SK-N-SH (cell line): Measurements from ENCODE around the gene B4GALT1. TPM values are rescaled to one million over a fixed set of nuclear protein-coding genes. Genes with fewer than 3 reads are reported as not detected.
A peak's percentile ranks its signal among the peaks of the same experiment; 100 is the strongest.

Source experiments
- CTCF ChIA-PET: fragments of 300-600, 350-600 bp; formaldehyde crosslinking; extraction: SDS; loops from one replicate; lab custom pipeline; 2021; lab: Yijun Ruan, JAX
- POLR2A ChIA-PET: fragments of 350-600 bp; sonication (Branson Sonifier 250); formaldehyde crosslinking; extraction: SDS; loops from one replicate; lab custom pipeline; 2020; ENCODE audit warnings: antibody characterized with exemption, inconsistent platforms; lab: Yijun Ruan, JAX
- DNase-seq: peaks from one replicate; pipeline ENCODE4 v3.0.0; 2012
- H2AFZ ChIP-seq: fragments of 200-600 bp; sonication (generic); 2 replicates; pipeline ENCODE4 v1.8.1; 2016; ENCODE audit warnings: antibody characterized with exemption, mild to moderate bottlenecking, low read depth
- H3F3A ChIP-seq: fragments of 200-600 bp; sonication (generic); replicated peaks from 2 replicates; pipeline ENCODE3; 2016; ENCODE audit warnings: antibody characterized with exemption, mild to moderate bottlenecking; ENCODE audit not compliant: insufficient read depth
- H3K27ac ChIP-seq, 2 experiments: fragments of 200-500 bp in 1 of 2; fragments of 200-600 bp in 1 of 2; sonication (Bioruptor generic) in 1 of 2; sonication (generic), shearing (Covaris generic) in 1 of 2; 2 replicates each; pipeline versions ENCODE4 v1.5.1 to v1.6.1; 2014 to 2016; ENCODE audit warnings: low read depth in 2 of 2, inconsistent platforms in 1 of 2, low read length in 1 of 2, mild to moderate bottlenecking in 1 of 2, mixed read lengths in 1 of 2
- H3K27me3 ChIP-seq: fragments of 200-600 bp; sonication (generic), shearing (Covaris generic); 2 replicates; pipeline ENCODE4 v1.6.1; 2016; ENCODE audit warnings: mixed run types; ENCODE audit not compliant: insufficient read depth
- H3K36me3 ChIP-seq, 2 experiments: fragments of 200-500 bp in 1 of 2; fragments of 200-600 bp in 1 of 2; sonication (Bioruptor generic) in 1 of 2; sonication (generic) in 1 of 2; replicated peaks in 1 of 2; 2 replicates each; pipeline versions ENCODE3 to v1.5.1; 2014 to 2016; ENCODE audit warnings: low read length in 1 of 2, mild to moderate bottlenecking in 1 of 2; ENCODE audit not compliant: insufficient read depth in 2 of 2, control insufficient read depth in 1 of 2
- H3K4me1 ChIP-seq, 2 experiments: fragments of 200-500 bp in 1 of 2; fragments of 200-600 bp in 1 of 2; sonication (Bioruptor generic) in 1 of 2; sonication (generic), shearing (Covaris generic) in 1 of 2; 2 replicates each; pipeline versions ENCODE4 v1.5.1 to v1.6.1; 2014 to 2016; ENCODE audit warnings: low read depth in 1 of 2, low read length in 1 of 2, mixed run types in 1 of 2; ENCODE audit not compliant: insufficient read depth in 2 of 2, control insufficient read depth in 1 of 2
- H3K4me2 ChIP-seq: fragments of 200-600 bp; sonication (generic), shearing (Covaris generic); 2 replicates; pipeline ENCODE4 v1.6.1; 2017; ENCODE audit warnings: mixed run types
- H3K4me3 ChIP-seq, 2 experiments: fragments of 200-500 bp in 1 of 2; fragments of 200-600 bp in 1 of 2; sonication (Bioruptor generic) in 1 of 2; sonication (generic), shearing (Covaris generic) in 1 of 2; 2 replicates each; pipeline versions ENCODE4 v1.5.1 to v1.8.1; 2014 to 2016; ENCODE audit warnings: low read depth in 2 of 2, inconsistent platforms in 1 of 2, low read length in 1 of 2, mild to moderate bottlenecking in 1 of 2, mixed read lengths in 1 of 2, moderate library complexity in 1 of 2
- H3K79me2 ChIP-seq: fragments of 200-600 bp; sonication (generic); 2 replicates; pipeline ENCODE4 v1.8.1; 2017; ENCODE audit warnings: mild to moderate bottlenecking; ENCODE audit not compliant: insufficient read depth
- H3K9ac ChIP-seq: fragments of 200-600 bp; sonication (generic); 2 replicates; pipeline ENCODE4 v1.6.1; 2017; ENCODE audit warnings: mixed run types
- H3K9me2 ChIP-seq: fragments of 200-600 bp; sonication (generic); 2 replicates; pipeline ENCODE4 v1.6.1; 2017; ENCODE audit warnings: mixed run types
- H3K9me3 ChIP-seq: fragments of 200-600 bp; sonication (generic); 2 replicates; pipeline ENCODE4 v1.6.1; 2017; ENCODE audit warnings: mixed run types, mild to moderate bottlenecking, moderate library complexity
- H4K20me1 ChIP-seq: fragments of 200-600 bp; sonication (generic); 2 replicates; pipeline ENCODE4 v1.6.1; 2017; ENCODE audit warnings: mild to moderate bottlenecking, mixed run types; ENCODE audit not compliant: insufficient read depth
- EZH2phosphoT487 ChIP-seq: fragments of 200-600 bp; sonication (generic); IDR thresholded peaks from 2 replicates; pipeline ENCODE4 v1.6.1; 2017; ENCODE audit warnings: low read depth, mixed run types, mild to moderate bottlenecking, antibody characterized with exemption, moderate library complexity, borderline replicate concordance
- FOXM1 ChIP-seq: IDR thresholded peaks from 2 replicates; pipeline ENCODE4 v1.4.0; 2012; ENCODE audit warnings: low read depth, mild to moderate bottlenecking
- GABPA ChIP-seq: IDR thresholded peaks from 2 replicates; pipeline ENCODE4 v1.4.0; 2012; ENCODE audit warnings: low read depth, mild to moderate bottlenecking
- GATA2 ChIP-seq: sonication (generic); formaldehyde crosslinking; IDR thresholded peaks from 2 replicates; pipeline ENCODE4 v1.5.0; 2020; ENCODE audit warnings: mild to moderate bottlenecking, missing genetic modification reagents
- JUND ChIP-seq: IDR thresholded peaks from 2 replicates; pipeline ENCODE4 v1.4.0; 2012
- NRF1 ChIP-seq: IDR thresholded peaks from 2 replicates; pipeline ENCODE4 v1.6.1; 2012; ENCODE audit warnings: low read depth, mild to moderate bottlenecking, low read length
- RCOR1 ChIP-seq: fragments of 150-350 bp; IDR thresholded peaks from 2 replicates; pipeline ENCODE4 v1.6.1; 2017; ENCODE audit warnings: antibody characterized with exemption, low read length
- RFX5 ChIP-seq: IDR thresholded peaks from 2 replicates; pipeline ENCODE4 v1.6.1; 2012; ENCODE audit warnings: mild to moderate bottlenecking, improper control_type of control experiment, low read length
- SMC3 ChIP-seq: IDR thresholded peaks from 2 replicates; pipeline ENCODE4 v1.6.1; 2012; ENCODE audit warnings: low read depth, low read length, improper control_type of control experiment
- TCF12 ChIP-seq: IDR thresholded peaks from 2 replicates; pipeline ENCODE4 v1.4.0; 2012
- YY1 ChIP-seq: IDR thresholded peaks from 2 replicates; pipeline ENCODE4 v1.4.0; 2012; ENCODE audit warnings: low read depth, mild to moderate bottlenecking
- WGBS: methylation state at CpG from one replicate; pipeline ENCODE4 v1.1.6; 2017; ENCODE audit warnings: low lambda C conversion rate; 5-methylcytosine and 5-hydroxymethylcytosine counted together
- polyA plus RNA-seq, 3 experiments: library from polyadenylated mRNA; depleted of rRNA; stranded (reverse); fragments of >200 nt; gene quantifications; 2 replicates each; pipeline ENCODE4 v1.2.3, GENCODE V29; 2012

B4GALT1 gene
- polyA plus RNA-seq, 1 of the 3 experiments (the other 2 are of a cell fraction) = 36.2 TPM

DNA sequence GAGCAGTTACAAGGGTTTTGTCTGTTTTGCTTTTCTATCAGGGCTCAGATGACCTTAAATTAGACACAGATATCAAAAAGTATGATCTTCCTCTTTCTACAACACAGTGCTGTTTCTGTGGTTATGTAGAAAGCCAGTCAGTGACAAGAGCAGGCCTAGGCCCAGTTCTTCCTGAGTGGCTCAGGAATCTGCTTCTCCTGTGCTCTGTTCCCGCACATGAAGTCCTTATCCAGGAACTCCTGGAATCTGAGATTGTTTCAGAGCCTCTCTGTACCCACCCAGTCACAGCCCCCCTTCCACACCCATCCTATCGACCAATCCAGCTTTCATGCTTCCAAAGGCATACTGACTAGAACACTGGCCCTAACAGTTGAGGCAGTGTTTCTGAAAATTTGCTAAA, 50.3 kb downstream of the B4GALT1 start:
- no peaks in the 10 kb centered on the region for H3K9me2 ChIP-seq
- no peak for DNase-seq
- no peak overlapping the region for H3K4me2 ChIP-seq
- no peak overlapping the region for H3K9ac ChIP-seq
- TF ChIP-seq JUND = no peak
- 81% methylated on average over 2 of the region's 2 CpGs for WGBS
- no peaks in the 10 kb centered on the region; the same call in 1 of the 2 replicates for H4K20me1 ChIP-seq
- POLR2A ChIA-PET = no interaction called here
- no peaks in the 10 kb centered on the region for H3K9me3 ChIP-seq
- H3K27ac ChIP-seq = peak overlapping the region; percentile 11 to 23; a peak in 2 of 4 replicates
- H3K36me3 ChIP-seq = peaks cover 20 to 23% of the 10 kb centered on the region in 2 experiments
- peaks cover 4% of the 10 kb centered on the region; the same call in 1 of the 2 replicates for H3K79me2 ChIP-seq
- CTCF ChIA-PET = no interaction called here
- H3K27me3 ChIP-seq = no peaks in the 10 kb centered on the region
- H3K4me1 ChIP-seq = no peaks in the 10 kb centered on the region; a peak in 1 of 4 replicates
- H3K4me3 ChIP-seq = no peak overlapping the region
- no peak overlapping the region for H2AFZ ChIP-seq
- H3F3A ChIP-seq = no peaks in the 10 kb centered on the region

DNA sequence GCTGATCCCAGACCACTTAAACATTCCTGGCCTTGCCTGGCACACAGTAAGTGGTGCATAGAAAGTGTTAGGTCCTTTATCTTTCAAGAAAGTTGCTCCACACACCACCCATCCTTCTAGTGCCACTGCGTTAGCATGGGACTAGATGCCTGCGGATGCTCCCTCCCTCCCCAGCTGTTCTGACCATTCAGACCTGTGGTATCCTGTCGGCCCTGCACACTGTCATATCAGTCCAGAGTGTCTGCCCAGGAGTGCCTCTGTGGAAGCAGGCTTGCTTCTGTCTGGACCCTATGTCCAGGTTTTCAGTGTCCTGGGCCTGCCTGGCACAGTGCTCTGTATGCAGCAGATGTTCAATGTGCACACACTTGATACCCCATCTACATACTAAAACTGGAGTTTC, 52.4 kb downstream of the B4GALT1 start:
- no peaks in the 10 kb centered on the region for H3K4me1 ChIP-seq
- H4K20me1 ChIP-seq = no peaks in the 10 kb centered on the region
- no peak for TF ChIP-seq EZH2phosphoT487
- no peak for TF ChIP-seq TCF12
- TF ChIP-seq YY1 = no peak
- no peak for TF ChIP-seq NRF1
- no peak for TF ChIP-seq RCOR1
- TF ChIP-seq RFX5 = no peak
- no peak for TF ChIP-seq SMC3
- TF ChIP-seq GATA2 = no peak
- no peak for TF ChIP-seq GABPA
- no peak overlapping the region for H2AFZ ChIP-seq
- peaks cover 16 to 26% of the 10 kb centered on the region in 2 experiments for H3K36me3 ChIP-seq
- H3K4me3 ChIP-seq = no peak overlapping the region
- no peak overlapping the region for H3K9ac ChIP-seq
- no peak overlapping the region for H3K27ac ChIP-seq
- H3K27me3 ChIP-seq = no peaks in the 10 kb centered on the region
- ChIA-PET CTCF (interaction anchor here (0.6 kb wide), 1 partner anchor 365 kb away, joined by 3 read pairs; no protein-coding TSS in a partner anchor), POLR2A (no interaction called here)
- H3K4me2 ChIP-seq = no peak overlapping the region
- 89% methylated on average over 3 of the region's 3 CpGs for WGBS
- no peaks in the 10 kb centered on the region for H3K9me2 ChIP-seq
- no peaks in the 10 kb centered on the region for H3F3A ChIP-seq
- no peaks in the 10 kb centered on the region for H3K9me3 ChIP-seq
- no peaks in the 10 kb centered on the region for H3K79me2 ChIP-seq
- DNase-seq = no peak

DNA sequence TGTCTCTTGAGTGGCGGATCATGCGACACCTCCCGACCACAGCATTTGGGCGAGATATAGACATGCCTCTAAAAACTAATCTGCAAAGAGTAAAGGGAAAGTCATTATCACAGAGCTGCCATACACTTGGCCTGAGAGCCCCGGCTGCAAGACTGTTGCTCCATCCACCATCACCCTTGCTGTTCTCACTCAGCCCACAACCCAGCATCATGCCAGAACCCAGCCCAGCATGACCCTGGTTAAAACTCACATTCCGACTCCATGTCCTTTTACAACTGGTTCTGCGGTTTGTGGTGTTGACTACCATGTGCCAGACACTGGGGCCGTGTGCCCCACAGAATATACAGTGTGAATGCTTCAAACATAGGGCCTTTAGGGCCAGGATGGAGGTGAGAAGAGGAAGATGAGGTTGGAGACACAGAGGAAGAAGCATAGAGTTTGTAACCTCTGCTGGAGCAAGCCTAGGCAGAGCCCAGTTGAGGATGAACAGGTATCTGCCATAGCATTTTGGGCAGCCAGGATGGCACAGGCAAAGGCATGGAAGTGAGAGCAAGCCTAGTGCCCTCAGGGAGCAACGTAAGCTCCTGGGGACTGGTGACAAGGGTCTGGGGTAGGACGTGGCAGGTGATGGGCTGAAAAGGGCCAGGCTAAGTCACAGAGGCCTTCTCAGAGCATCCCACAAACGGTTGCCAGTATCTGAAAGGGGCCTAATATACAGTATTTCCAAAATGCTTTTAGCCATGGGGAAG, 53.2 kb downstream of the B4GALT1 start:
- CTCF ChIA-PET = no interaction called here

More for the DNA sequence above, 53.2 kb downstream of the B4GALT1 start:
- H3K4me2 ChIP-seq = no peak overlapping the region
- H3F3A ChIP-seq = no peaks in the 10 kb centered on the region
- H3K36me3 ChIP-seq = peaks cover 16 to 26% of the 10 kb centered on the region in 2 experiments
- H3K27me3 ChIP-seq = no peaks in the 10 kb centered on the region
- H3K9ac ChIP-seq = no peak overlapping the region
- H3K27ac ChIP-seq = no peak overlapping the region
- H4K20me1 ChIP-seq = no peaks in the 10 kb centered on the region
- POLR2A ChIA-PET = no interaction called here
- H3K9me3 ChIP-seq = no peaks in the 10 kb centered on the region
- no peak overlapping the region for H2AFZ ChIP-seq
- 90% methylated on average over 11 of the region's 11 CpGs for WGBS
- TF ChIP-seq FOXM1 = no peak
- TF ChIP-seq, all 33 proteins: peak for 0
- Histone ChIP-seq H3K4me3 (no peak overlapping the region), H3K9me2 (no peaks in the 10 kb centered on the region), H3K4me1 (no peaks in the 10 kb centered on the region), H3K79me2 (no peaks in the 10 kb centered on the region)
- DNase-seq = no peak
